HG03064 (cell line): Measurements from ENCODE around the gene PLXNA2.

Experiments used
- ATAC-seq: cut with Tn5 transposase; IDR thresholded peaks from one replicate; pipeline ENCODE4 v1.9.1; 2021; ENCODE audit warnings: low read depth; ENCODE audit not compliant: unreplicated experiment

PLXNA2 gene

DNA sequence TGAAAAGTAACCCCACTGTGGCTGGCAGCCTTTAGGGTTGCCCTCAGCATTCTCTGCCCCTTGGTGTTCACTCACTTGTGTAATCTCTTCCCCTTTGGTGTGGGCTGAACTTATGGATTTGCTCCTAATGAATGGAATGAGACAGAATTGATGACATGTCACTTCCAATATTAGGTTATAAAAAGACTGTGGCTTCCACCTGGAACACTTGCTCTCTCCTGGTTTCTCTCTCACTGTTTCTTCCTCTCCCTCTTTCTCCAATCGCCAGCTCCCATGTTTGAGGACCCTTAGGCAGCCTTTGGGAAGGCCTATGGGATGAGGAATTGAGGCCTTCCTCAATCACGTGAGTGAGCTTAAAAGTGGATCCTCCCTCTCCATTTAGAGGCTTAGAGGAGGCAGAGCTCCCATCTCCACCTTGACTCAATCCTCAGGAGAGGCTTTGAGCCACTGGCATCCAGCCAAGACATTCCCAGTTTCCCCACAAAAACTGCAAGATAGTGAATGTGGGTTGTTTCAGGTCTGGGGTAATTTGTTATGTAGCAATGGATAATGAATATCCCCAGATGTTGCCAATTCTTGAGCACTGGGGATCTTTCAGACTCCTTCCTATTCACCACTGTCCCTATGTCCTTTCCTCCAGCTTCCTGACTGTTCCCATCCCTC lies 237.8 kb downstream of the PLXNA2 start:
- ATAC-seq, result no peak

DNA sequence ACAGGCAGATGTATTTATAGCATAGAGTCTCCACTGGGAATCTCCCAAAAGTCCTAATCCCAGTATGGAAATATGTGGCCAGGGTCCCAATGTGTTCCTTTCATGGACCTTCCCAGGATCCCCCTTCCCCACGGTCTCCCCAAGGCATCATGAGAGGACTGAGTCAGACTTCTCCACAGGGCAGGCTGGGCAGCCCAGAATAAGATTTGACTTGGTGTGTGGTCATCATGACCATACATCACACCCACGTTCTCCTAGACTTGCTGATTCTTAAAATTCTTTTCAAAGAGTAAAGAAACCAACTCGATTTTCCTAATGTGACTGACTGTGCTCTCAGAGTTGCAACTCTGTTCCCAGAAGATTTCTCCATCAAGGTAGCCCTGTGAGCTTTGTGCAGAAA lies 239.3 kb downstream of the PLXNA2 start:
- no peak for ATAC-seq

DNA sequence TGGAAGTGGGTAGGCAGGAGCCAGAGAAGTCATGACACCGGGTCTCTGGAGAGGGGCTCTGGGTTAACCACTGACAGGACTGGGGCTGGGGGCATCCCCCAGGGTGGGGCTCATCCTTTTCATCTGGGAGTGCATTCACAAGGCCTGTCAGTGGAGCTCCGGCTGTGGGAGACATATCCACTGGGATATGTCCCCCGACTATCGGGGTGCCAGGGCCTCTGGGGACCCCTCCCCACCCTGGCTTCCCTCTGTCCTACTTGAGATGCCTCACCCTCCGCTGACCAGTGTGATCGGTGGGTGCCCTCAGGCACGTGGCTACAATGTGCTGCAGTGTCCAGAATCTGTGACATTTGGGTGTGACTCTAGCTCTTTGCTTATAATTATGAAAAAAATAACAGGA lies 240.9 kb downstream of the PLXNA2 start:
- no peak for ATAC-seq

DNA sequence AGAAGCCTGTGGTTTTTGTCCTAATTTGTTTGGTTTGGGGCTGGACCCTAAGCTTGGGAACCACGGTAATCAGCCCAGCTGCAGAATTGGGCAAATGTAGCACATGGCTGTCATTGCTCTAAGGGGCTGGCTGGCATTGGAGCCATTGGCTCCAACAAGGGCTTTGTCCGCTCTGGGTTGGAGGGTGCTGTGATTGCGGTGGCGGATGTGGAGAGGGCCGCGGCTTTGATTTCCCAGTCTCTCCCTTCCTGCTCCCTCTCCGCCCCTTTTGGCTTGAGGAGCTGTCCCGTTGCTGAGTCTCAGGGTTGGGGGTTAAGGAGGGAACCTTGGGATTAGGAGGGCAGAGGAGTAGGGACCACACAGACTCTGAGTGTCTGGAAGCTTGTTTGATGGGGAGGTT lies 241.5 kb downstream of the PLXNA2 start:
- no peak for ATAC-seq

DNA sequence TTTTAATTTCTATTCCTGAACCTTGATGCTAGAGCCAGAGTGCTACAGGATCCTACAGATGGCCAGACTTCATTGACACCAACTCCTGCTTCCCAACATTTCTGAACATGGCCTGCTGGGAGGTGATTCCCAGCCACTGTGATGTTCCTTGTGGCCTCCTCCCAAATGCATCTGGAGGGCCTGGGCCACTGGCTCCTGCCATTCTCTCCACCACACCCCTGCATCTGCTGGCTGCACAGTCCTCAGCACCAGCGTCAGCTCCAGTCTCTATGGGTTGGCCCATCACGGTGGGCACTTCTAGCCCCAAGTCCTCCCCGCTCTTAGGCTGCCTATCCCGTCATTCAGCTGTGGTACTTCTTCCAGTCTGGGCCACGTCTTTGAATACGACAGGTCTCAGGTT lies 242.1 kb downstream of the PLXNA2 start:
- no peak for ATAC-seq

DNA sequence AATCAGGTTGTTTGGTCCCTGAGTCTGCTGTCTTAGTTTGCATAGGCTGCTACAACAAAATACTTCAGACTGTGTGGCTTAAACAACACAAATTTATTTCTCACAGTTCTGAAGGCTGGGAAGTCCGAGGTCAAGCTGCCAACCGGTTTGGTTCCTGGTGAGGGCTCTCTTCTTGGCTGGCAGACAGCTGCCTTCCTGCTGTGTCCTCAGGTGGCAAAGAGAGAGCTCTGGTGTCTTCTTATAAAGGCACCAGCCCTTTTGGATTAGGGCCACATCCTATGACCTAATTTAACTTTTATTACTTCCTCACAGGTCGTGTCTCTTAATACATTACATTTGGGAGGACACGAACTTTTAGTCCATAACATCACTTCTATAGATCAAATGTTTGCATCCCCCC lies 243.7 kb downstream of the PLXNA2 start:
- no peak for ATAC-seq

DNA sequence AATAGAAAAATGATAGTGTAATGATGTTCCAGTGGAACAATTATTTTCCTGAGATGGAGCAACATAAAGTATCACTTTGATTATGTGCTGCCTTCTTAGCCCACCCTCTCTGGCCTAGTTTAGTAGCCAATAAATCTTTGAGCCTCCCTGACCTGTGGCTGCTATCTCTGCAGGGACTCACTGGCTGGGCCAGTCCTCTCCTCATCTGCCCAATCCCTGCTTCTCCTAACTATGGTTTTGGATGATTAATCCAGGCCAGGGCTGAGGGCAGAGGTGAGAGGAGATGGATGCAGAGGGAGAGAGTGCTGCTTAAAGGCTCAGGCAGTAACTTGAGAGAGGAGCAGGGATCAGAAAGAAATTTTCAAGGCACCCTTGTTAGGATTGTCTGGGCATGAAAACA lies 244.2 kb downstream of the PLXNA2 start:
- ATAC-seq, result no peak

GRCh38 chr1:207999274-207999915 lies 244.8 kb downstream of the PLXNA2 start:
- ATAC-seq, result no peak

DNA sequence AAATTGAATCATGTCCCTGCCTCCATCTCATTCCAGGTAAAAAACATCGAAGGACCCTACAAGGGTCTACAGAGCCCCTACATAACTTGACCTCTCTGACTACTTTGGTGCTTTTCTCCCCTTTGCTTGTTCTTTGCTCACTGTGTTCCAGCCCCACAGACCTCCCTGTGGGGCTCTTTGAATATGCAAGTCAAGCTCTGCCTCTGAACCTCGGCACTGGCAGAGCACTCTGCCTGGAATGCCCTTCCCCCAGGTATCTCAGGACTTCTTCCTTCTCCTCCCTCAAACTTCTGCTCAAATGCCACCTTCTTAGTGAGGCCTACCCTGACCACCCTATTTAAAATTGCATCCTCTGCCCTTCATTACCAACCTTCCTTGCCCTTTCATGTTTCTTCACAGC lies 245.5 kb downstream of the PLXNA2 start:
- ATAC-seq, result no peak

DNA sequence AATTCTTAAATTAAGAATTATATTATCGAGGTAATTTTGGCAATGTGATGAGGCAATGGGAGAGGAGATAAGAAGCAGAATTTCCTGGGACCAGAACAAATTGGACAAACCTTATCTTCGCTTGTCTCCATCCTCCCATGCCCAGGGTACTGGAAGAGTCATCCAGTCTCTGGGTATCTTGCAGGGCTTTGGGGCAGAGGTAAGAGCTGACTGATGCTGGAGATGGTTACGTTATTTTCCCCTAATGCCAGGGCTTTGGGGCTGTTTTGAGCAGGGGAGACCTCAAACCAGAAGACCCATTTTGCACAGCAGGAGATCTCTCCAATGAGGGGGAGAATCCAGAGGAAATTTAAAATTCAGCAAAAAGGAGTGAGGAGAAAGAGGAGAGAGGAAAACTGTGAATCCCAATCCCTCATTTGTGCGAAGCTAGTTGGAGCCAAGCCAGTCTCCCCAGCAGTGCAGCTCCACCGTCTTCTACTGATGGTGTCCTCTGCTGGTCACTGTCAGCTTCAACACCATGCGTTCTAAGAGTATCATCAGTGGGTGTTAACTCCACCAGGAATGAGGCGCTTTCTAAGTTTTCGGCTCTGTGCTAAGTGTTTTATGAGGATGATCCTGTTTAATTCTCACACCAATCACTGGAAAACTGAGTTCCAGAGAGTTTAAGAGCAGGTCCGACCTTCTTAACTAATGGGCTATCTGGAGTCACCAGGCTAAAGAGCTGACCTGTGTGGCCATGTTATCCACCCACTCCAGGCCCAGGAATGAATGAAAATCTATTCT lies 246.5 kb downstream of the PLXNA2 start:
- peak; percentile 59 for ATAC-seq

DNA sequence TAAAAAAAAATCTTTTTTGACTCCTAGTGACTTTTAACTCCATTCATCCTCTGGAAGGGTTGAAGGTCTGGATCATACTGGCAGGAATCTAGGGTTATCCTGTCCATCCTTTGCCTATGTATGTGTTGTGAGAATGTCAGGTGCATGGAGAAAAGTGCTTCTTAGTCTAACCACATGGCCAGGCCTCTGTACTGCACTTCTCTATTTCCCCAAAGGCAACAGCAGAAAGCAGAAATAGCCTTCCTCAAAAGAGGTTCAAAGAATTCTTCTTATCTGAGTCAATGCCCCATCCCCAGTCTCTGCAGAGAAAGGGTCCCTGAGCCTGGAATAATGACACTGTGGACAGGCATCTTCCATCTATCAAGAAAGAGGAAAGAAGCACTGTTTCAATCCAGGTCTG lies 247.5 kb downstream of the PLXNA2 start:
- no peak for ATAC-seq

DNA sequence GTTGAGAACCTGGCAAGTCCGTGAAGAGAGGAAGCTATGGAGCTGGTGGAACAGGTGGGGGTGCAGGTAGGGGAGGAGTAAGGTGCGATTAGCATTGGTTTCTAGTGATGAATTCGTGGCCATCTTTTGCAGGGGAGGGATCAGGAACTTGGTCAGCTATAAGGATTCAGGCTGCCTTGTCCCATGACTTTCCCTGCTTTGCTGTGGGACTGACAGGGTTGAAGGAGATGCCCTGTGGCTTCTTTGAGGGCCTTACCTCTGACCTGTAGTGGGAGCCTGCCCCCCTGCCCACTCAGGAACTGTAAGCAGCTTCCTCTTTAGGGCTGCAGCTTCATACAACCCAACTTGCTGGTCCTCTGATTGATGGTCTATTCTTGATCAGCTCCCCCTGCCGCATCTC lies 248.6 kb downstream of the PLXNA2 start:
- ATAC-seq, result no peak

DNA sequence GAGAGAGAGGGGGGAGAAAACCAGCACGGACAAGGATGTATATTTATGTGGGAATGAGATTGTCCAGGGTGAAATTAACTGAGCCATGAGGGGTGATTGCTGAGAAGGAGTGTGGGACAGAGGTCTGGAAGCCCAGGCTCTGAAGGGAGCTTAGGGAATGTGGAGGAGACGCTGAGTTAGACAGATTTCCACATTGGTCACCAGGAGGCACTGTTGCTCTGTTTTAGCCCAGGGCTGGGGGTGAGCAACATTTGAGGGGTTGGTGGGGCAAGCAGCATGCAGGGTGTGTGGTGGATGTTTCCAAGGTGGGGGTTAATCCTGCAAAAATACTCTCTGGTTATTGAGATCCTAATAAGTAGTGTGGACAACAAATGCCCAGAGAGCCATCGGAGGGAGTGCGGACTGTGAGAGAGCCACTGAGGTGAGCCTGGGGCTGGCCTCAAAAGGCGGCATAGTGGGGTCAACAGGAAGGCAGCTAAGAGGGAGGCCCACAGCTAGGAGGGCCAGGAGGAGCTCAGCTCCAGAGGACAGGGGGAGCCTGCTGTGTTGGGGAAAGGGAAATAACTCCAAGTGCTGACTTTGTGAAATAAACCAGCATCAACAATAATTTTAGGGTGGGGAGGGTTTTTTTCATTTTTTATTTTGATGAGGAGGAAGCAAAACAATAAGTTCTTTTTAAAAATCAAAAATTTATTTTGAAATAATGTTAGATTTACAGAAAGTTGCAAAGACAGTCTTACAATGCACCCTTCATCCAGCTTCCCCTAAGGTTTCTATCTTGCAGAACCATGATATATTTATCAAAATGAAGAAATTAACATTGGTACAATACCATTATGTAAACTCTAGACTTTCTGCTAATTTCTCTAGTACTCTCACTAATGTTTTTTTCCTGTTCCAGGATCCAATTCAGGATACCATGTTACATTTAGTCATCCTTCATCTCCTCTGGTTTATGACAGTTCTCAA lies 250.4 kb downstream of the PLXNA2 start:
- ATAC-seq, result no peak

- no peak for ATAC-seq
Measured at GRCh38 chr1:207992677-207993236, 251.4 kb downstream of the PLXNA2 start.

GRCh38 chr1:207991583-207992026 lies 252.6 kb downstream of the PLXNA2 start:
- ATAC-seq, result no peak

GRCh38 chr1:207990876-207991582 lies 253.2 kb downstream of the PLXNA2 start:
- no peak for ATAC-seq

DNA sequence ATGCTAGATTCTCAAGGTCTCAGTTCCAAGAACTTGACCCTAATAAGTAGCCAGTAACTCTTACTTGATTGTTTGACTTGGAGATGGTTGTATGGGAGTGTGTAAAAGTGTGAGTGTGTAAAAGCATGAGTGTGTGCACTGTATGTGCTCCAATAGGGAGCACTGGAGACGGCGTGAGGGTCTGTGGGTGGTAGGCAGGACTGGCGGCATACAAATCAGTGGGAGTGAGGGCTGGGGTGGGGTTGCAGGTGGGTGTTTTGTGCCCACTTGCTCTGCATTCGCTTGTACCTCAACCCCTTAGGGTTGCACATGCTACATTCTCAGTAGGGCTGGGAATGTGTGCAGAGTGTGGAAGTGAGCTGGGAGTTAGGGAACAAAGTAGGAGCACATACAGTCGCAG lies 253.7 kb downstream of the PLXNA2 start:
- ATAC-seq, result no peak

DNA sequence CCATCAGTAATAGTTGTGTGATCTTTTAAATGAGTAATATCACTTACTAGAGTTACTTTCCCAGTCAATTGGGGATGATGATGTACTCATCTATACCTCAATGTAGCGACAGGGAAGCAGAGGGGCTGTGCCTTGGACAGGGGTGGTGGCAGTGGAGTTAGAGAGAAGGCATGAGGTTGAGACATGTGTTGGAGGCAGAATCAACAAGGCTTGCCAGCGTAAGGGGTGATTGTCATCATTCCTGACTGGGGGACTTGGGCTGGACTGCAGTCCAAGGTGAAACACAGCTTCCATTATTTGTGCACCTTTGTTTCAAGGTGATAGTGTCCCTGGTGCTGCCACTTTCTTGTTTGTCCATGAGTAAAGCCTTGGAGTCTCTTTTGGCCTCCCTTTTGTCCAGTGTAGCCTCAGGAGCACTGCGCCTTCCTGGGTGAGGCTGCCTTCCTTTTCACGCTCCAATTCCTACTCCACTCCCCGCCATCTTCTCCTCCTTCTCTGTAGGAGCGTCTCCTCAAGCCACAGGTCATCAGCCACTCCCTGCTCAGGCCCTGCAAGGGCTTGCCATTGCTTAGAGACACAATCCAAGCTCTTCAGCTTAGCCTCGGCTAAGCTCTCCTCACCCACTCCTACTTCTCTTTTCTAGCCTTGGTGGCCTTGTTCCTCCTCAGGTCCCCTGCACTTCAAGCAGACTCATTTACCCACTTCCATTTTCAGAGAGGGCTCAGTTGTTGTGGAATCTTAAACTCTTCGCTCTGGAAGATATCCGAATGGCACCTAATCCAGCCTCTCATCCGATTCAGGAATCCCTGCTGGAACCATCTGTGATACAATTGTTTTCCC lies 255.6 kb downstream of the PLXNA2 start:
- no peak for ATAC-seq

GRCh38 chr1:207987164-207987563 lies 257.0 kb downstream of the PLXNA2 start:
- no peak for ATAC-seq
